HL-60 (cell line): ENCODE measurements around the gene IFT80.

ENCODE experiments used
- DNase-seq, 2 experiments: peaks; one replicate each; pipeline ENCODE4 v3.0.0-alpha.2; 2010 to 2020; ENCODE audit warnings: low read depth in 1 of 2, low spot score in 1 of 2
- H3K27ac ChIP-seq: fragments of 250-450 bp; sonication (Bioruptor Pico); replicated peaks from 2 replicates; pipeline ENCODE4 v1.5.1; 2020; ENCODE audit warnings: mild to moderate bottlenecking, moderate library complexity
- H3K27me3 ChIP-seq: fragments of 250-450 bp; sonication (Bioruptor Pico); 2 replicates; pipeline ENCODE4 v1.5.1; 2021; ENCODE audit warnings: mild to moderate bottlenecking, moderate library complexity; ENCODE audit not compliant: insufficient read depth, poor library complexity, severe bottlenecking
- H3K4me3 ChIP-seq: replicated peaks from 2 replicates; pipeline ENCODE4 v1.5.1; 2011; ENCODE audit warnings: mild to moderate bottlenecking, control low read depth, low read length; ENCODE audit not compliant: insufficient read depth
- GABPA ChIP-seq: IDR thresholded peaks from 2 replicates; pipeline ENCODE4 v1.6.1; 2012; ENCODE audit warnings: low read depth
- POLR2AphosphoS5 ChIP-seq: IDR thresholded peaks from 2 replicates; pipeline ENCODE4 v1.6.1; 2012; ENCODE audit warnings: low read depth
- SPI1 ChIP-seq: IDR thresholded peaks from 2 replicates; pipeline ENCODE4 v1.6.1; 2012; ENCODE audit warnings: low read depth, mild to moderate bottlenecking, borderline replicate concordance
- microRNA-seq: library from miRNA; unstranded; fragments of <30 nt; microRNA quantifications from one replicate; pipeline ENCODE4, GENCODE V29; 2018
- TF ChIP-seq, protein P1 (sequence below): IDR thresholded peaks from 2 replicates; pipeline ENCODE4 v1.6.1; 2012; ENCODE audit warnings: low read depth; ENCODE audit not compliant: insufficient replicate concordance
- TF ChIP-seq, protein P2 (sequence below): IDR thresholded peaks from one replicate; pipeline ENCODE4 v1.5.1; 2011; ENCODE audit warnings: low read length, control low read depth, inconsistent platforms; ENCODE audit not compliant: insufficient read depth

IFT80 gene

DNA sequence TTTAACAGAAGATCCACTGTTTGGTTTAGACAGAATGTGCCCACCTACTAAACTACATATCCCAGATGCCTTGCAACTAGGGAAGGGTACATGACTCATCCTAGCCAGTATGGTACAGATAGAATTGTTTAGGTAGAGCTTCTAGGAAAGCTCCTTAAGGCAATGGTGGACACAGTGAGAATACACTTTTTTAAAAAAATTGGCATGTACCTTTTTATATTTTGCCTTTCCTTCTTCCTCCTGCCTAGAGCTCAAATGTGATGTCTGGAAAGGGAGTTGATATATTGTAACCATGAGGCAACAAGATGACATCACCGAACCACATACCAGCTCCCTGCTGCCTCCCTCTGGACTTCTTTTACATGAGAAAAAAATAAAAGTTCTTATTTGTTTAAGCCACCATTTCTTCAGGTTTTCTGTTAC lies 188.2 kb downstream of the IFT80 start:
- H3K27ac ChIP-seq: no peak overlapping the region
- TF ChIP-seq, protein P1, sequence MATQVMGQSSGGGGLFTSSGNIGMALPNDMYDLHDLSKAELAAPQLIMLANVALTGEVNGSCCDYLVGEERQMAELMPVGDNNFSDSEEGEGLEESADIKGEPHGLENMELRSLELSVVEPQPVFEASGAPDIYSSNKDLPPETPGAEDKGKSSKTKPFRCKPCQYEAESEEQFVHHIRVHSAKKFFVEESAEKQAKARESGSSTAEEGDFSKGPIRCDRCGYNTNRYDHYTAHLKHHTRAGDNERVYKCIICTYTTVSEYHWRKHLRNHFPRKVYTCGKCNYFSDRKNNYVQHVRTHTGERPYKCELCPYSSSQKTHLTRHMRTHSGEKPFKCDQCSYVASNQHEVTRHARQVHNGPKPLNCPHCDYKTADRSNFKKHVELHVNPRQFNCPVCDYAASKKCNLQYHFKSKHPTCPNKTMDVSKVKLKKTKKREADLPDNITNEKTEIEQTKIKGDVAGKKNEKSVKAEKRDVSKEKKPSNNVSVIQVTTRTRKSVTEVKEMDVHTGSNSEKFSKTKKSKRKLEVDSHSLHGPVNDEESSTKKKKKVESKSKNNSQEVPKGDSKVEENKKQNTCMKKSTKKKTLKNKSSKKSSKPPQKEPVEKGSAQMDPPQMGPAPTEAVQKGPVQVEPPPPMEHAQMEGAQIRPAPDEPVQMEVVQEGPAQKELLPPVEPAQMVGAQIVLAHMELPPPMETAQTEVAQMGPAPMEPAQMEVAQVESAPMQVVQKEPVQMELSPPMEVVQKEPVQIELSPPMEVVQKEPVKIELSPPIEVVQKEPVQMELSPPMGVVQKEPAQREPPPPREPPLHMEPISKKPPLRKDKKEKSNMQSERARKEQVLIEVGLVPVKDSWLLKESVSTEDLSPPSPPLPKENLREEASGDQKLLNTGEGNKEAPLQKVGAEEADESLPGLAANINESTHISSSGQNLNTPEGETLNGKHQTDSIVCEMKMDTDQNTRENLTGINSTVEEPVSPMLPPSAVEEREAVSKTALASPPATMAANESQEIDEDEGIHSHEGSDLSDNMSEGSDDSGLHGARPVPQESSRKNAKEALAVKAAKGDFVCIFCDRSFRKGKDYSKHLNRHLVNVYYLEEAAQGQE: no peak
- TF ChIP-seq SPI1 (no peak), GABPA (no peak), POLR2AphosphoS5 (no peak)
- TF ChIP-seq, protein P2, sequence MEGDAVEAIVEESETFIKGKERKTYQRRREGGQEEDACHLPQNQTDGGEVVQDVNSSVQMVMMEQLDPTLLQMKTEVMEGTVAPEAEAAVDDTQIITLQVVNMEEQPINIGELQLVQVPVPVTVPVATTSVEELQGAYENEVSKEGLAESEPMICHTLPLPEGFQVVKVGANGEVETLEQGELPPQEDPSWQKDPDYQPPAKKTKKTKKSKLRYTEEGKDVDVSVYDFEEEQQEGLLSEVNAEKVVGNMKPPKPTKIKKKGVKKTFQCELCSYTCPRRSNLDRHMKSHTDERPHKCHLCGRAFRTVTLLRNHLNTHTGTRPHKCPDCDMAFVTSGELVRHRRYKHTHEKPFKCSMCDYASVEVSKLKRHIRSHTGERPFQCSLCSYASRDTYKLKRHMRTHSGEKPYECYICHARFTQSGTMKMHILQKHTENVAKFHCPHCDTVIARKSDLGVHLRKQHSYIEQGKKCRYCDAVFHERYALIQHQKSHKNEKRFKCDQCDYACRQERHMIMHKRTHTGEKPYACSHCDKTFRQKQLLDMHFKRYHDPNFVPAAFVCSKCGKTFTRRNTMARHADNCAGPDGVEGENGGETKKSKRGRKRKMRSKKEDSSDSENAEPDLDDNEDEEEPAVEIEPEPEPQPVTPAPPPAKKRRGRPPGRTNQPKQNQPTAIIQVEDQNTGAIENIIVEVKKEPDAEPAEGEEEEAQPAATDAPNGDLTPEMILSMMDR: no peak
- H3K4me3 ChIP-seq: no peak overlapping the region
- DNase-seq: peak in 1 of 2 experiments; percentile 25
- no peaks in the 10 kb centered on the region for H3K27me3 ChIP-seq

DNA sequence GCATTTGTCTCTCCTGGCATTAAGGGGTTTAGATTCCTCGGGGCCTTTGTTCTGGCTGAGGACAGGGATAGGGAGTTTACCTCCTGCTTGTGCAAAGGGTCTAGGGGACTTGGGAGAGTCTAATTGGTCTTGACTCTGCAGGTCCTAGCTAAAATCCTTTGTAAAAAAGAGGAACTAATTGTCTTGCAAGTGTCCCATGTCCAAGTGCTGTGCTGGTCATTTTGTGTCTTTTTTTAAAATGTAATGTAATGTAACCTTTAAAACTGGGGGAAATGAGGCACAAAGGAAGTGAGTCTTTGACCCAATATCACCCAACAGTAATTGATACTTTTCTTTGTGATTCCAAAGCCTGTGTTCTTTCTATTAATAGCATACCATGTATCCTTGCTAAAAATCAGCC lies 188.7 kb downstream of the IFT80 start:
- H3K27me3 ChIP-seq: no peaks in the 10 kb centered on the region
- TF ChIP-seq, protein P2: no peak
- TF ChIP-seq POLR2AphosphoS5: no peak
- TF ChIP-seq, protein P1: no peak
- H3K27ac ChIP-seq: no peak overlapping the region
- H3K4me3 ChIP-seq: no peak overlapping the region
- DNase-seq: no peak

Small RNAs within 50 kb of the gene (microRNA-seq; reads per million reads assigned to microRNA genes)
- 3,554 reads per million, percentile 94 among the genes with 10 or more reads in this experiment for gene MIR15B
- 1,821 reads per million, percentile 91 among the genes with 10 or more reads in this experiment for gene MIR16-2
